Prostate gland (tissue), 2 donors: Measurements from ENCODE around the gene ADAMTS17. TPM values are rescaled to one million over a fixed set of nuclear protein-coding genes. Genes with fewer than 3 reads are reported as not detected.
A peak's percentile ranks its signal among the peaks of the same experiment; 100 is the strongest.

Source experiments
- DNase-seq: peaks from one replicate; pipeline ENCODE4 v3.0.0-alpha.2; 2019; ENCODE audit warnings: low spot score
- H3K27ac ChIP-seq, 2 donors: fragments of 200-600 bp; sonication (generic); 2 replicates each; pipeline ENCODE4 v1.5.1; 2017 to 2019
- H3K27me3 ChIP-seq: fragments of 200-600 bp; sonication (generic); replicated peaks from 2 replicates; pipeline ENCODE4 v1.5.1; 2019; ENCODE audit not compliant: insufficient read depth
- H3K36me3 ChIP-seq, 2 donors: fragments of 200-600 bp; sonication (generic); 1 replicate in 1 of 2; 2 replicates in 1 of 2; pipeline versions ENCODE4 v1.5.1 to v1.8.1; 2017 to 2019
- H3K4me1 ChIP-seq: fragments of 200-600 bp; sonication (generic); replicated peaks from 2 replicates; pipeline ENCODE4 v1.5.1; 2019
- H3K4me3 ChIP-seq, 2 donors: fragments of 200-600 bp; sonication (generic); 2 replicates each; pipeline ENCODE4 v1.5.1; 2017 to 2019
- H3K9me3 ChIP-seq: fragments of 200-600 bp; sonication (generic); 2 replicates; pipeline ENCODE4 v1.5.1; 2017
- CTCF ChIP-seq, 4 experiments: fragments of 200-600 bp in 2 of 4; fragments of 450-650 bp in 2 of 4; sonication (generic) in 2 of 4; IDR thresholded peaks; 1 replicate in 3 of 4; 2 replicates in 1 of 4; pipeline ENCODE4 v1.5.1; 2016 to 2019; ENCODE audit warnings: antibody characterized with exemption in 4 of 4, mild to moderate bottlenecking in 2 of 4, moderate library complexity in 2 of 4
- POLR2A ChIP-seq: fragments of 450-650 bp; IDR thresholded peaks from one replicate; pipeline ENCODE4 v1.6.1; 2016; ENCODE audit warnings: antibody characterized with exemption, mild to moderate bottlenecking
- POLR2AphosphoS5 ChIP-seq: sonication (generic); formaldehyde crosslinking; IDR thresholded peaks from one replicate; pipeline ENCODE4 v1.6.1; 2017; ENCODE audit warnings: antibody characterized with exemption
- WGBS: methylation state at CpG from one replicate; pipeline ENCODE4 v1.1.5; 2018; 5-methylcytosine and 5-hydroxymethylcytosine counted together
- intact Hi-C: fragments of 100-400 bp; cut with DNase I; formaldehyde crosslinking; loops from one replicate; pipeline ENCODE4 v1.14.2; 2022
- small RNA-seq, 2 donors: library from RNA; depleted of rRNA; stranded (forward); fragments of <200 nt; gene quantifications; one replicate each; pipeline ENCODE3, GENCODE V24; 2016
- total RNA-seq, 2 donors: library from RNA; depleted of rRNA; stranded (reverse); fragments of >200 nt; gene quantifications; one replicate each; pipeline ENCODE4 v1.1.0, GENCODE V29; 2016

Gene ADAMTS17
- total RNA-seq, 2 donors from 2014 or later: 2.7 to 5.6 TPM

DNA sequence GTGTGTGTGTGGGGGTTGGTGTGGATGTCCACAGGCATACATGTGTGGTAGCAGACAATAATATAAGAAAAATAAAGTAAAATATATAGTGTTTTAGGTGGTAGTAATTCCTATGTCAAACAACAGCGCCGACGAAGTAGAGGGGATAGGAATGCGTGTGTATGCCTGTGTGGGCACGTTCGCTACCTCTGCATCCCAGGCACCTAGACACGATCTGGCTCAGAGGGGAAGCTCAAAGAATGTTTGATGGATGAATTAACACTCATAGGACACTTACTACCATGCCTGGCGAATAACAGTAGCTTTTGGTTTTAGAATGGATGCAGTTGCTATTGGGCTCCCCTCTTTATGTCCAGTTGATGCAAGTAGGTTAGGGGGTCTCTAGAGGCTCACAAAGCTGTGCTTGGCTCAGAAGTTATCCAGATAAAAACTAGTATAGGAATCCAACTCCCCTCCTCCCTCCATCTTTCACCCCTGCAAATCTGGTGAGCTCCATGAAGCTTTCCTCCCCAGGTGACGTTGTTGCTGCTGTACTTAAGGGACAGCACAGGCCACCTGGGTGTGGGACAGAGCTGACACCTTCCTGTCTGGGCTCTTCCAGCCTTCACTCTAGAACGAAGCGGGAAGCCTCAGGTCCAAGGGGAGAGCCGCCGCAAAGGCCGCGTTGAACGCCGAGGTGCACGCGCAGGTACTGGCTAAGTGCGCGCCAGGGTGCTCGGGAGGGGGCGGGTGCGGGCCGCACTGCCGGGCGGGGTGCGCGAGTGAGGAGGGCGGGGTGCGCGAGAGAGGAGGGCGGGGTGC is 415.9 kb downstream of the ADAMTS17 start:
- H3K9me3 ChIP-seq: no peaks in the 10 kb centered on the region
- WGBS: 20% methylated on average over 16 of the region's 33 CpGs
- peak overlapping the region; percentile 3 to 30 for H3K4me3 ChIP-seq
- TF ChIP-seq POLR2AphosphoS5: peak; percentile 7
- no peak for TF ChIP-seq CTCF (IDR thresholded peaks at IDR 0.05)
- TF ChIP-seq POLR2A: no peak
- H3K27ac ChIP-seq: peak overlapping the region; percentile 35 to 47
- H3K36me3 ChIP-seq: no peaks in the 10 kb centered on the region
- no peaks in the 10 kb centered on the region for H3K27me3 ChIP-seq
- peaks cover 3% of the 10 kb centered on the region for H3K4me1 ChIP-seq
- DNase-seq: peak; percentile 65
- intact Hi-C loops: loop anchor here (5.0 kb wide), 1 partner anchor 646 kb away; no protein-coding TSS in a partner anchor

GRCh38 chr15:99923711-99924110 is 418.1 kb downstream of the ADAMTS17 start:
- Histone ChIP-seq H3K27ac (no peak overlapping the region), H3K4me3 (no peak overlapping the region), H3K9me3 (no peaks in the 10 kb centered on the region), H3K27me3 (no peaks in the 10 kb centered on the region), H3K36me3 (no peaks in the 10 kb centered on the region), H3K4me1 (peaks cover 2% of the 10 kb centered on the region)
- DNase-seq: no peak
- intact Hi-C loops: no loop called here
- WGBS: 65% methylated on average over 3 of the region's 3 CpGs
- no peak for TF ChIP-seq POLR2AphosphoS5
- no peak for TF ChIP-seq POLR2A
- TF ChIP-seq CTCF (IDR thresholded peaks at IDR 0.05): no peak

Small RNA genes lying within 50 kb of the gene (small RNA-seq; reads per million reads assigned to genes)
- gene RNA5SP402: 0 reads per million in 2 donors

Other genes with a start within 250 kb of the ADAMTS17 start
- 1 to 10 TPM in 1 of 2 donors, under 1 TPM in 1; 0.73 to 4.0 TPM for gene CERS3, start 187.0 kb upstream of the ADAMTS17 start, total RNA-seq